Measurements from ENCODE around the gene ORAI3.

Gene ORAI3

DNA sequence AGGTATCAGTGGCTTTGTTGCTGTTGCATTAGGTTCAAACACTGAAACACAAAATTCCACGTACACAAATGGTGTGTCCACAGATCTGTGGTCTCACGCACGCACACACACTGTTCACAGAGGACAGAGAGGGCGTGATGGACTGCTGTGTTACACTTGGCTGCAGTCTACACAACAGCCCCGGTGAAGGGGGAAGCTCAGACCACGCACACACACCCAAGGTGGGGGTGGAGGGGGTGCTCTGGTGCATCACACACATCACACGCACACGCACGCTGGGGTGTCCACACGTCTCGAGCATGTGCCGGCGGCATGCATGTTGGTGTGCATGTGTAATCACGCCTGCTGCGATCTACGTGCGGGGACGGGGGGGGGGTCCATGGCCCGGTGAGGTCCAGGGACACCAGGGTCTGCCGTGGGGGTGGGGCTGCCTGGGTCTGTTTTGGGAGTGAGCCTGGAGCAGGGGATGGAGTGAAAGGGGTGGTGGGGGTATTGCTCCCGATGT lies 43.5 kb downstream of the ORAI3 start:
- no peak for DNase-seq (ENCODE audit: low read depth)

- DNase-seq (ENCODE audit: low read depth), result no peak
Measured at GRCh38 chr16:30992931-30993816, 44.3 kb downstream of the ORAI3 start.

GRCh38 chr16:30995927-30996323 lies 47.1 kb downstream of the ORAI3 start:
- DNase-seq (ENCODE audit: low read depth), result no peak

- no peak for DNase-seq (ENCODE audit: low read depth)
Measured at GRCh38 chr16:30996324-30996984, 47.6 kb downstream of the ORAI3 start.

- DNase-seq (ENCODE audit: low read depth), result peak; percentile 83
Measured at GRCh38 chr16:30996985-30997724, 48.3 kb downstream of the ORAI3 start.

DNA sequence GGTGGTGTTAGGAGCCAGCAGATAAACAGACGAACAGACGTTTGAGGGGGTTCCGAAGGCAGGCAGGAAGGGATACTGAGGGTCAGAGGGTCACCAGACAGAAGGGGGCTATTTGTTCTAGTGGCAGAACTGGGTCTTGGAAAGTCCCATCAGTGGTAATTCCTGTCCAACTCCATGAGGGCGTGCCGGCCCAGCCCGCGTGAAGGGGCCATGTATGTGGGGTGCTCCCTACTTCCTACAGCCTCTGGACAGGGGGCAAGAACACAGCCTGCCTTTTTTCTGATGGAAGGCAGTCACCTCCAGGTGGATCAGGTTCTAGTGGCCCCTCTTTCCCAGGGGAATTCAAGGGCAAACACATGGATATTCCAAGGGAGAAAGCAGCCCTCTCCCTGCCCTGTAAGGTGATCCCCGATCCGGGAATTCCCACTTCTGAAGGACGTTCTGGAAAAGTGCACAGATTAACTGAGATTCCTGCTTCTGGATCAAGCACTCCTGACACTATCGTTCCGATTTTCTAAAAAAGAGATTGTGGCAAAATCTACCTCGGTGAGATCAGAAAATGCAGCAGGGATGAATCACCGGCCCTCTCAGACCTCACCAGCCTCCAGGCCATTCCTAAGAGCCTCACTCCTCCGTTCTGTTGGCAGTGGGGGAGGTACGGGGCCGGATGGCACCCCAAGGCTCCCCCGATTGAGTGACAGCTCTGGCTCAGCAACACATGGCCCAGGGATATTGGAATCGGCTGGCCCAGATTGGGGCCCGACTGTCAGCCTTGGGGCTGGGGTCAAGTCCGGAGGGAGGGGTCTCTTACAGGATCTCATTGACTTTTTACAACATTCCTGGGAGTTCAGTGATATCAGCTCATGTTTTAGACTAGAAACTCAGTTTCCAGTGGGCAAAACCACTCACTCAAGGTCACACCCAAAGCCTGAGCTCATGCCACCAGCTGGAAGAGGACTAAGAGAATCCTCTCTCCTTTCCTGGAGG lies 49.1 kb downstream of the ORAI3 start:
- no peak for DNase-seq (ENCODE audit: low read depth)

GRCh38 chr16:30998852-30999761 lies 50.2 kb downstream of the ORAI3 start:
- no peak for DNase-seq (ENCODE audit: low read depth)

DNA sequence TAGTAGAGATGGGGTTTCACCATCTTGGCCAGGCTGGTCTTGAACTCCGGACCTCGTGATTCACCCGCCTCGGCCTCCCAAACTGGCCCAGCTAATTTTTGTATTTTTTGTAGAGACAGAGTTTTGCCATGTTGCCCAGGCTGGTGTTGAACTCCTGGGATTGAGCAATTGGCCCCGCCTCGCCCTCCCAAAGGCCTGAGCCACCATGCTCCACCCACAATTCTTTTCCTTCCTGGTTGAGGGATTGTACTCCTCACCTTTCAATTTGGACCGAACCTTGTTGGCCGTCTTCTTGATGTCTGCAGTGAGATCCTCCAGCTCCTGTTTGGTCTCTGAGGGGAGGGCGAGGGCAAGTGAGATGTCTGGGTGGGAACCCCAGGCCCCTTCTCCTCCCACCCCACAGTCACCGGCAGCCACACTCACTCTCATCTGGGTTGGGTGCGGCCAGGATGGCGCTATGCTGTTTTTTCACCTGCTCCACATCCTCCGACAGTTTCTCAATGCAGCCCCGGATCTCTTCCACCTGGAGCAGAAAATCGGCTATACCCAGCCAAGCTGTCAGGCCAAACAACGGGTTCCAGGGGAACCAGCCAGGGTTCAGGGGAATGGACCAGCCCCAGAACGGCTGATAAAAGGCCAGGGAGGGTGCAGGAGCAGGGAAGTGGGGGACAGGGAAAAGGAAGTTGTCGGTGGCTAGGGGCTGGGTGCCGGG lies 52.0 kb downstream of the ORAI3 start:
- no peak for DNase-seq (ENCODE audit: low read depth)

DNA sequence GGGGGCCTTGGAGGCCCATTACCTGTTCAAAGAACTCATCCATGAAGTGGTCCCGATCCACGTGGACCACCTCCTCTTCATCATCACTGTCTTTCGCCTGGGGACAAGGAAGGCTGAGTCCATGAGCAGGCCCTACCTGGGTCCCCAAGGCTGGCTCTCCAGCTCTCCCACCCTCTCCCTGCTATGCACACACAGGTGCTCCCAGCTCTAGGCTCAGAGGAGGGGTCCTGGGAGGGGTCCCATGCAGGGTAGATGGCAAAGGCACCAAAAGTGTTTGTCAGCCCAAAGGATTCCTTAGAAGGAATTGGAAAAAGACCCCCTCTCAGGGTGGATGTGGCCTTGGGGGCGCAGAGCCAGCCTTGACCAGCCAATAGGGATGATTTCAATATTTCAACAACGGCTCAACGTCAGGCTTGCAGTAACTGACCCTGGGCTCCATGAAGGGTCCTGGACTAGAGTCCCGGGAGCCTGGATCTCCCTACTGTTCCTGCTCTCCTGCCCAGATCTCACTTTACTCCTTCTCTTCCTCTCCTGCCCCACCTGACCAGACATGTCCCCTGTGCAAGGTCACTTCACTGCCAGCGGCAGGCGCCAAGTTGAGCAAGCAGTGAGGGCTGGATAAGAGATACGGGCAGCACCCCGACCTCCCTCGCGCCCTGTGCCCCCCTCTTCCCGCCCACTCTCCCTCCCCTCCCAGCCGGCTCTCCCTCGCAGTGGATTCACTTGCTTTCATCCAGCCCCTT lies 52.8 kb downstream of the ORAI3 start:
- no peak for DNase-seq (ENCODE audit: low read depth)

- no peak for DNase-seq (ENCODE audit: low read depth)
Measured at GRCh38 chr16:31002250-31002700, 53.4 kb downstream of the ORAI3 start.

DNA sequence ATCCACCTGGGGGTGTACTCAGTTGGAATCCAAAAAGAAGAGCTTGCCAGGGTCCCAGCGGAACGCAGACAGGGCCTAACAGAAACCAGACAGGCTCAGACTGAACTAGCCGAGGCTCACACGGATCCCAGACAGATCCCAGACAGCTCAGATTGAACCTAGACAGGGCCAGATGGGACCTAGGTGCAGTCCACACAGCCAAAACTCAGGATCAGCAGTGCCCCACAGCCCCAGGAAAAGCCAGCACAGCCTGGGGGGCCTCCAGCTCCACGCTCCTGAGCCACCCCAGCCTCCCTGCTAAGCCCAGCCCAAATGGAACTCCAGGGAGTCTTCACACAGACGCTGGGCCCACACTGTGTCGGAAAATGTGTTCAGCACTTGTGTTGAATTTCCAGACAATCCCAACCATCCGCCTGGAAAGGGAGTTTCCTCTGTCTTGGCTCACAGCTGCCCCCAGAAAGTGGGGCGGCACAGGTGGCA lies 54.0 kb downstream of the ORAI3 start:
- DNase-seq (ENCODE audit: low read depth), result no peak

DNA sequence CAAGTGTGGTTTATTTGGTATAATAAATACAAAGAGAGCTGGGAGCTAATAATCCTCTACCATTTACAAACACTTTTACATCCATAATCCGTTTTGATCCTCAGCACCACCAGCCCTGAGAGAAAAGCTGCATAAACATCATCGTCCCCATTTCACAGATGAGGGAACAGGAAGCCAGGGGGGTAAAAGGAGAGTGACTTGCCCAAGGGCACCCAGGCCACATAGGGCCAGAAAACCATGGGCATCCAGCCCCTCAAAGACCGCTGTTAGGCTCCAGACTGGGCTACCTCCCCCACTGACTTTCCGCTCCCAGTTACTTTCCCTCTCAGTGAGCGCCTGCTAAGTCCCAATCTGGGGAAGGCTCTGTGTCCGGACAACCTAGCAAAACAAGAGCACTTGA lies 54.9 kb downstream of the ORAI3 start:
- no peak for DNase-seq (ENCODE audit: low read depth)
